Measurements from ENCODE around the gene LGALS8. TPM values are rescaled to one million over a fixed set of nuclear protein-coding genes. Genes with fewer than 3 reads are reported as not detected.

LGALS8 gene
- polyA plus RNA-seq, 1 donor, result 113 TPM

DNA sequence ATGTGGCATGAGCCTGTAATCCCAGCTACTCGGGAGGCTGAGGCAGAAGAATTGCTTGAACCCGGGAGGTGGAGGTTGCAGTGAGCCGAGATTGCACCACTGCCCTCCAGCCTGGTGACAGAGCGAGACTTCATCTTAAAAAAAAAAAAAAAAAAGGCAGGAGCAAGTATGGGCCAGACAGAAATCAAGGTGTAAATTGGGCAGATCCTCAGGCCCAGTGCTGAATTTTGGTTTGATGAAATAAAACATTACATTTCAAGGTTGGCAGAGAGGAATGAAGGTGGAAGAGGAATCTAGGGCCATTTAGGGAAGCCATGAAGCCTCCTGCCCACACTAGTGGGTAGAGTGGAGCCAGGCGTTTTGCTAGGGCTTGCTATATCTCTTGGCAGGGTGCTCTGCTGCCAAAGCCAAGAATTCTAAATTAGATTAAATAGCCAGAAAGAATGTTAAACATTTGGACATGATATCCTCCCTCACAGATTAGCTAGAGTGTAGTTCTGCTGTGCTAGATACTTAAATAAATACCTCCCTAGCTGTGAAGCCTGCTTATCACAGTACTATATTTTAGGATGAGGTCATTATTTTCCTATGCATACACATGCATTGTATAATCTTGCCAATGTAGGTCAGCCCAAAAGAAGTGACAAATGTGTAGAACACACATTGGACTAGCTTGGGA lies 16.6 kb upstream of the LGALS8 start:
- DNase-seq, result no peak

GRCh38 chr1:236508593-236509027 lies 15.2 kb upstream of the LGALS8 start:
- DNase-seq, result no peak

GRCh38 chr1:236509203-236509602 lies 14.6 kb upstream of the LGALS8 start:
- DNase-seq, result no peak

- DNase-seq, result no peak
Measured at GRCh38 chr1:236509647-236510401, 14.0 kb upstream of the LGALS8 start.

DNA sequence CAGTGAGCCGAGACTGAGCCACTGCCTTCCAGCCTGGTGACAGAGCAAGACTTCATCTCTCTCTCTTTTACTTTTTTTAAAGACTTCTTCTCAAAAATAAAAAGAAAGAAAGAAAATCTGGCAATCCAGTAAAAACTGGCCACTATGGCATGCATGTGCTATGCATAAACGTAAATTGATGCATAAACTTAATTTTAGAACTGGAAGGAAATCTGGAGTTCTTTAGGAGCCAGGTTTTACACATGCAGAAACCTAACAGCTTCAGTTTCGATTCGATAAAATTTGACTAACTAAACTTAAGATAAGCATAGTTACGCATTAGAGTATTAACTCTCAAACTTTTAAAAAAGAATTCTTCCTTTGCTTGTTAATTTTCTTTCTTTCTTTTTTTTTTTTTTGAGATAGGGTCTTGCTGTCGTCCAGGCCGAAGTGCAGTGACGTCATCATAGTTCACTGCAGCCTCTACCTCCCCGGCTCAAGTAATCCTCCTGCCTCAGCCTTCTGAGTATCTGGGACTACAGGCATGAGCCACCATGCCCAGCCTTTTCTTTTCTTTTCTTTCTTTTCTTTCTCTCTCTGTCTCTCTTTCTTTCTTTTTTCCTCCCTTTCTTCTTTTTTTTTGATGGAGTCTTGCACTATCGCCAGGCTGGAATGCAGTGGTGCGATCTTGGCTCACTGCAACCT lies 11.9 kb upstream of the LGALS8 start:
- no peak for DNase-seq

DNA sequence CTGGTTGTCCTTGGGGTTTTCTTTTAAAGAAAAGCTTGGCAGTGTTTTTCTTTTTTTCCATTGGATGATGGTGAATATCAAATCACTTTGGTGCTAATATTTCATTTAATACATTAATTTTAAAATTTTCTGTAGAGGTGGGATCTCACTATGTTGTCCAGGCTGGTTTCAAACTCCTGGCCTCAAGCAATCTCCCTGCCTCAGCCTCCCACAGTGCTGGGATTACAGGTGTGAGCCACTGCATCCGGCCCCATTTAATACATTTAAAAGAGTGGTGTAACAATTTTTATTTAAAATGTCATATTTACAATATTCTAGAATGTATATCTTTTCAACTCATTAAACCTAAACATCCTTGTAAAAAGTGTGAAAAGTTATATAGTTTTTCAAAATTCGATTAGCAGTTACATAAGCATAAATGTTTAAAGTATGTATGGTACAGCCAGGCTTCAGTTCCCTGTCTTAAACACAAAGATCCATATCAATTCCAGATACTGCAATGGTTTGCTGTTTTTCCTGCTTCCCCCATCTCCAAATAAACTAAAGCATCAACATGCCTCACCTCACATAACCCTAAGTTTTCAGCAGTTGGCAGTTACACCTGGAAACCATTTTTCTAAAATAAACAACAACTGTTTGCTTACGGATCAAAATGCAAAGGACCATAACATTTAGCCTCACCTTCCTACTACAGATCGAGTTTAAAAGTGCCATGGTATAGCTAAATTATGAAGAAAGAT lies 8.9 kb upstream of the LGALS8 start:
- DNase-seq, result no peak

DNA sequence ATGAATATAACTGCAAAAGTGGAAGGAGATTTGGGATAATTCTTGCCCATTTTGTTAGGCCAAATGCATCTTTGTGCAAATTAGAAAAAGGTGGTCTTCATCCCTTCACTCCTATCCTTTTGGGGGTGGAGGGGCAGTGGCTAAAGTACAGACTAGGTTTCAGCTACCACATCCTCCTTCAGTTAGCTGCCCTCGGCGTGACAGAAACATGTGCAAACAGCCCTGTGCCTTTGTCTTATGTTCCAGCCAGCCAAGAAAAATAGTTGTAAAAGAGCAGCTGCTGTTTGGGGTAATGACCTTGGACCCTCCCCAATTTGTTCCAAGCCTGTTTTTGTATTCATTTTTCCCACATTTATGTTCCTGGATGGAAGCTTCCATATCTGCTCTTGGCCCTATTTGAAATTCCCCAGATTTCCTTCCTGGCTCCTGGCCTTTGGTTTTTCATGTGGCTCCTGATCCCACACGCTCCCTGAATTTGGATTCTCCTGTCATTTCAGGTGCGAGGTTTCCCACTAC lies 8.3 kb upstream of the LGALS8 start:
- DNase-seq, result no peak

GRCh38 chr1:236516929-236517704 lies 6.7 kb upstream of the LGALS8 start:
- no peak for DNase-seq

DNA sequence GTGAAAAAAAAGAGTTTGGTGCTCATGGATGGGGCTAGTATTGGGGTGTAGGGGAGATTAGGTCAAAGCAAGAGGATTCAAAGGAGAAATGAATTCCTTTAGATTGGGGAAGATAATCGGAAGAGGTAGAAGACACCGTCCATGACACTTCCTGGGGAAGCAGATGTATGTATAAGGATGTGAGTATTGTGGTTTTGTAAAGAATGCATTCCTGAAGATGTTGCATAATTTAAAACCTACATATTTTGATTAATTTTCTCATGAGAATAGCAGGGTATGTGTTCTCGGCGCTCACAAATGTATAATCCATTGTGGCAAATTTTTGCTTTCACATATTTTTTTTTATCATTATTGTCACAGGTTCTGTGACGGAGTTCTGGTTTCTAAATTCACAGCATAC lies 5.5 kb upstream of the LGALS8 start:
- DNase-seq, result no peak

GRCh38 chr1:236520445-236521005 lies 3.3 kb upstream of the LGALS8 start:
- no peak for DNase-seq

GRCh38 chr1:236522937-236523703 lies 662 bp upstream of the LGALS8 start:
- DNase-seq, result no peak

- no peak for DNase-seq
Measured at GRCh38 chr1:236524142-236524894, 536 bp downstream of the LGALS8 start.

- DNase-seq, result no peak
Measured at GRCh38 chr1:236524895-236525184, 1.1 kb downstream of the LGALS8 start.

DNA sequence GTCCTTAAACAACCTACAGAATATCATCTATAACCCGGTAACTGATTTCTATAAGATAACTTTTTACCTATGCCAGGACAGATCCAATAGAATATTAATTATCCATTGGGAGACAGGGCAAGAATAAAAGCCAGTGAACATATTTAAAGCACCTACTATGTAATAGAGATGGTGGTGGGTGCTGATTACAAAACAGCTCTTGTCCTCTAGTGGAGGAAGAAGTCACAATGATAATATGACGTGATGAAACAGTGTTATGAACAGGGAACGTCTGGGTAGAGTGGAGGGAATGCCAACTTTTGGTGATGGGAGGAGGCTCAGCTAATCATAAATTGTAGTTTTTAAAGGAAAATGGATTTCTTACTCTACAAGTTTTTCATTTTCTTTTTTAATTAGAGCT lies 2.3 kb downstream of the LGALS8 start:
- no peak for DNase-seq

DNA sequence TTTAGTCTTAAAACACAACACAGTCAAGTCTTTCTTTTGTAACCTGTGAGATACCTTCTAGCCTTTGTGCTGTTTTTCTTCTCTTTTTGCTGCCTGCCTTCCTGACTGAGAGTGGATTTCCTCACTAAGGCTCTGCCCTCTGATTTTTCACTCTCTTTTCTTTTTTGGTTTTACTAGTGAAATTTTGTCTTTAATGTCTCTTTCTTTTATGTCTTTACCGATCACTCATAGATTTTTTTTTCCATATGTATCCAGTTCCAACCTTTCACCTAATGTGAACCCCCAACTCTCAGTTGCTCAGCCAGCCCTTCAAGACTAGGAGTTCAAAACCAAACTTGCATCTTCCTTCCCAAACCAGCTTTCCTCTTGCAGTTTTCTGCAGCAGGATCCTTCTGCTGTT lies 6.5 kb downstream of the LGALS8 start:
- DNase-seq, result no peak

DNA sequence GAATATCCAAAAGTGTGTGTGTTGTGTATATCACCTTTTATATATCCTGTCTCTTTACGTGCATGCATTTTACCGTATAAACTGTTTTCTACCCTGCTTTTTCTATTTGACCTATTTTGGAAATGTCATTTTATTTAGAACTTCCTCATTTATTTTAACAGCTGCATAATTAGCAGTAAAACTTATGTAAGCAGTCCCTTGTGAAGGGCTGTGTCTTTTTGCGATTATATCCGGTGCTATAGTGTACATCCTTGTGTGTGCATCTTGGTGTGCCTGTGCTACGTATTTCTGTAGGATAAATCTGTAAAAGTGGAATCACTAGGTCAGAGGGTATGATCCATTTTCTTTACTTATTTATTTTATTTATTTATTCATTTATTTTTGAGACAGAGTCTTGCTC lies 7.2 kb downstream of the LGALS8 start:
- DNase-seq, result no peak

DNA sequence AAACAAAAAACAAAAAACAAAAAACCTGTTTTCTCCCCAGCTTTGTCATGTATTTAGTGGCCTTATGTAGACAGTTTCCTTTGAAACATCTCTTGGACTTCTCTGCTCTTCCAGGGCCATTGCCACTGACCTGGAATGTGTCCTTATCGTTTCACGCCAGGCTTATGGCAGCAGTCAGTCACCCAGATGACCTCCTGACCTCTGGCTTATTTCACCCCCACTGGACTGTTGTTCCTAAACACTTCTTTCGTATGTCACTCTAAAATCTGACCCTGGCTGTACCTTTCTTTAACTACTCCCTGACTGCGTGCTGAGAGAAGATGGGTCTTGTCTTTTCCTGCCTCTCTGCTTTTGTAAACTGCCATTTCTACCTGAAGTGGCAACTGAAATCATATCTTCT lies 9.1 kb downstream of the LGALS8 start:
- DNase-seq, result no peak

- no peak for DNase-seq
Measured at GRCh38 chr1:236534151-236534651, 10.4 kb downstream of the LGALS8 start.

GRCh38 chr1:236535190-236535589 lies 11.4 kb downstream of the LGALS8 start:
- DNase-seq, result no peak

All from left kidney (tissue), 2 donors.